Hepatocyte (in vitro differentiated cells): ENCODE data around the gene TEX29.

Experiments used
- EZH2 ChIP-seq: fragments of 200-600 bp; sonication (generic); IDR thresholded peaks from 2 replicates; pipeline ENCODE4 v1.6.1; 2016; ENCODE audit warnings: antibody characterized with exemption, mild to moderate bottlenecking, borderline replicate concordance
- TF ChIP-seq, protein P1 (sequence below): fragments of 200-600 bp; sonication (generic); IDR thresholded peaks from 2 replicates; pipeline ENCODE4 v1.5.1; 2016; ENCODE audit warnings: antibody characterized with exemption, mild to moderate bottlenecking; ENCODE audit not compliant: poor library complexity

DNA sequence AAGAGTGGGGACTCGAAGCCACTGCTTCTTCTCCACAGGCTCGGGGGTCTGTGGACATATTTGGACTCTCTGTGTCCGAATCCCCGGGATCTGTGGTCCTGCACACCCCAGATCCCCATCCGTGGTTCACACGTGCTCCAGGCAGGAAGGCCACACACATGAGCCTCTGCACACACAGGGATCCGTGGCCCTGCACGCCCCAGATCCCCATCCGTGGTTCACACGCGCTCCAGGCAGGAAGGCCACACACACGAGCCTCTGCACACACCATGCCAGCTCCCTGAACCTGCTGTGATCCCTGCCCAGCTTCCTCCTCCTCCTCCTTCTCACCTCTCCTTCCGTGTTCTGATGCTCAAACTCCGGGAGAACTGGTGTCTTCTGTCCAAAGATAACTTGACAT lies 3.1 kb downstream of the TEX29 start:
- TF ChIP-seq, protein P1, sequence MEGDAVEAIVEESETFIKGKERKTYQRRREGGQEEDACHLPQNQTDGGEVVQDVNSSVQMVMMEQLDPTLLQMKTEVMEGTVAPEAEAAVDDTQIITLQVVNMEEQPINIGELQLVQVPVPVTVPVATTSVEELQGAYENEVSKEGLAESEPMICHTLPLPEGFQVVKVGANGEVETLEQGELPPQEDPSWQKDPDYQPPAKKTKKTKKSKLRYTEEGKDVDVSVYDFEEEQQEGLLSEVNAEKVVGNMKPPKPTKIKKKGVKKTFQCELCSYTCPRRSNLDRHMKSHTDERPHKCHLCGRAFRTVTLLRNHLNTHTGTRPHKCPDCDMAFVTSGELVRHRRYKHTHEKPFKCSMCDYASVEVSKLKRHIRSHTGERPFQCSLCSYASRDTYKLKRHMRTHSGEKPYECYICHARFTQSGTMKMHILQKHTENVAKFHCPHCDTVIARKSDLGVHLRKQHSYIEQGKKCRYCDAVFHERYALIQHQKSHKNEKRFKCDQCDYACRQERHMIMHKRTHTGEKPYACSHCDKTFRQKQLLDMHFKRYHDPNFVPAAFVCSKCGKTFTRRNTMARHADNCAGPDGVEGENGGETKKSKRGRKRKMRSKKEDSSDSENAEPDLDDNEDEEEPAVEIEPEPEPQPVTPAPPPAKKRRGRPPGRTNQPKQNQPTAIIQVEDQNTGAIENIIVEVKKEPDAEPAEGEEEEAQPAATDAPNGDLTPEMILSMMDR: no peak
- TF ChIP-seq EZH2: no peak
